ENCODE measurements around the gene CHD5. TPM values are rescaled to one million over a fixed set of nuclear protein-coding genes. Genes with fewer than 3 reads are reported as not detected.

The CHD5 gene
- polyA plus RNA-seq, 1 donor (not counting 4 experiments of a cell fraction or from before 2014, with no cell fraction given): 0.07 TPM

- no peaks in the 10 kb centered on the region for H3K79me2 ChIP-seq (ENCODE audit: control insufficient read depth, insufficient read depth, low read length)
- FAIRE-seq (no peak), DNase-seq (ENCODE audit: low read depth, low spot score) (no peak)
- H3K9me3 ChIP-seq (ENCODE audit: control insufficient read depth, low read depth, low read length): peaks cover 2% of the 10 kb centered on the region
- no peak overlapping the region for H3K27ac ChIP-seq (ENCODE audit: control insufficient read depth, insufficient read depth, low read length)
- H3K36me3 ChIP-seq (ENCODE audit: control insufficient read depth in 2 of 2, extremely low read depth in 1 of 2, insufficient read depth in 2 of 2, low read length in 2 of 2): no peaks in the 10 kb centered on the region
- no peak overlapping the region for H3K4me3 ChIP-seq (ENCODE audit: control insufficient read depth in 2 of 3, extremely low read depth in 1 of 3, insufficient read depth in 2 of 3, low read depth in 1 of 3, low read length in 3 of 3)
- no peaks in the 10 kb centered on the region for H3K27me3 ChIP-seq (ENCODE audit: control insufficient read depth, extremely low read depth, insufficient read depth, low read length)
- no peaks in the 10 kb centered on the region for H3K9me1 ChIP-seq (ENCODE audit: control insufficient read depth, extremely low read depth, insufficient read depth, low read length)
- H3K4me2 ChIP-seq (ENCODE audit: control insufficient read depth, extremely low read depth, insufficient read depth, low read depth, low read length): no peak overlapping the region
- no peak overlapping the region for H2AFZ ChIP-seq (ENCODE audit: control insufficient read depth, low read length)
- no peaks in the 10 kb centered on the region for H3K4me1 ChIP-seq (ENCODE audit: control insufficient read depth, extremely low read depth, insufficient read depth, low read length)
- dilution Hi-C loops (cut with MboI; ENCODE audit: extremely low pct_ligation_motif_present, low sequenced_read_pairs): no loop called here
- no peaks in the 10 kb centered on the region for H4K20me1 ChIP-seq (ENCODE audit: control insufficient read depth, extremely low read depth, insufficient read depth, low read length)
- TF ChIP-seq CTCF (optimal IDR thresholded peaks at IDR 0.05 in 1 of 3, IDR thresholded peaks at IDR 0.05 in 1 of 3, conservative IDR thresholded peaks at IDR 0.05 in 1 of 3; ENCODE audit: extremely low read depth in 1 of 3, insufficient read depth in 2 of 3, low read length in 3 of 3) (no peak), EZH2 (IDR thresholded peaks at IDR 0.05; ENCODE audit: low read length) (no peak)
- H3K9ac ChIP-seq (ENCODE audit: control insufficient read depth, extremely low read depth, insufficient read depth, low read length): no peak overlapping the region
Measured at GRCh38 chr1:6118415-6118814, 61.7 kb downstream of the CHD5 start.

GRCh38 chr1:6117624-6118023, 62.5 kb downstream of the CHD5 start:
- Histone ChIP-seq H3K79me2 (ENCODE audit: control insufficient read depth, insufficient read depth, low read length) (no peaks in the 10 kb centered on the region), H3K9ac (ENCODE audit: control insufficient read depth, extremely low read depth, insufficient read depth, low read length) (no peak overlapping the region), H3K27ac (ENCODE audit: control insufficient read depth, insufficient read depth, low read length) (no peak overlapping the region), H3K9me3 (ENCODE audit: control insufficient read depth, low read depth, low read length) (peaks cover 2% of the 10 kb centered on the region), H3K4me1 (ENCODE audit: control insufficient read depth, extremely low read depth, insufficient read depth, low read length) (no peaks in the 10 kb centered on the region), H3K9me1 (ENCODE audit: control insufficient read depth, extremely low read depth, insufficient read depth, low read length) (no peaks in the 10 kb centered on the region), H4K20me1 (ENCODE audit: control insufficient read depth, extremely low read depth, insufficient read depth, low read length) (no peaks in the 10 kb centered on the region), H3K36me3 (ENCODE audit: control insufficient read depth in 2 of 2, extremely low read depth in 1 of 2, insufficient read depth in 2 of 2, low read length in 2 of 2) (no peaks in the 10 kb centered on the region), H3K27me3 (ENCODE audit: control insufficient read depth, extremely low read depth, insufficient read depth, low read length) (no peaks in the 10 kb centered on the region), H3K4me3 (ENCODE audit: control insufficient read depth in 2 of 3, extremely low read depth in 1 of 3, insufficient read depth in 2 of 3, low read depth in 1 of 3, low read length in 3 of 3) (no peak overlapping the region), H2AFZ (ENCODE audit: control insufficient read depth, low read length) (no peak overlapping the region), H3K4me2 (ENCODE audit: control insufficient read depth, extremely low read depth, insufficient read depth, low read depth, low read length) (no peak overlapping the region)
- peak in 1 of 3 experiments; percentile 19 for TF ChIP-seq CTCF (optimal IDR thresholded peaks at IDR 0.05 in 1 of 3, IDR thresholded peaks at IDR 0.05 in 1 of 3, conservative IDR thresholded peaks at IDR 0.05 in 1 of 3; ENCODE audit: extremely low read depth in 1 of 3, insufficient read depth in 2 of 3, low read length in 3 of 3)
- TF ChIP-seq EZH2 (IDR thresholded peaks at IDR 0.05; ENCODE audit: low read length): no peak
- no peak for DNase-seq (ENCODE audit: low read depth, low spot score)
- FAIRE-seq: no peak
- dilution Hi-C loops (cut with MboI; ENCODE audit: extremely low pct_ligation_motif_present, low sequenced_read_pairs): no loop called here

Measured in keratinocyte (primary cell).